LNCAP (cell line): ENCODE results near the gene NFIA.

Source experiments
- TF ChIP-seq, protein P1 (sequence below): fragments of 450-650 bp; IDR thresholded peaks from 2 replicates; pipeline ENCODE4 v1.5.1; 2017; ENCODE audit warnings: mild to moderate bottlenecking

NFIA gene

DNA sequence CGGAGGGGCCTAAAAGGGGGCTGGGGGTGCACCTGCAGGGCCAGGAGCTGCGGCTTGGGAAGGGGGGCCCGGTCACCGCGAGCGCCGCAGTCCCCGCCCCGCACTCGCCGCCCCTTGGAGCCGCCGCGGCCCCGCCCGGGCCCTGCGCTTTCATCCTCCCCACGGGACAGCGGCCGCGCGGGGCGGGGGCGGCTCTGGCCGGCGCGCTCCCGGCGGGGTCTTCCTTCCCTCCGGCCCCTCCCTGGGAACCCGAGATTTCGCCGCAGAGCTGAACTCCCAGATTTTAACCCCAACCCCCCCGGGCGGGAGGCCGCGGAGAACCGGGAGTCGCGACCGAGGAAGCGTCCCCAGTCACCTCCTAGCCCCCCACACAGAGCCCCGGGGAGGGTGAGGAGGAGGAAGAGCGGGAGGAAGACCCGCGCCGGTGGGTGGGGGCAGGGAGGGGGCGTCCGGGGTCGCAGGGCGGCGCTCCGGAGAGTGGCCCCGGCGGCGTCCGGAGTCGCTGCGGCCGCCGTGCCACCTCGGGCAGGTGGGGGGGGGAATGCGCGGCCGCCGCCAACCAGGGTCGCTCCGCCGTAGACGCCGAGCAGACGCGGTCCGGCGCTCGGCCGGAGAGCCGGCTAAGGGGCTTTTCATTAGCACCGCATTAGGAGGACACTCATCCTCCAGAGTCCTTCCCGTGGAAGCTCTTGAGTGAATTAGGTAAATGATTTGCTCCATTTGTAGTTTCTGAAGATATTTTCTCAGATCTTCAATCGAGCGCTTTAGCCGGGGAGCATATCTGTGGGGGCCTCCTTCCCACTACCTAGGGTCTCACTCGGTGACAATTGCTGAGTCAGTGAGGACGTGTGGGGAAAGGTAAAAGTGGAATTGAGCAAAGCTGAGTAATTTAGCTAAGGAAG, 31.6 kb upstream of the NFIA start:
- TF ChIP-seq, protein P1, sequence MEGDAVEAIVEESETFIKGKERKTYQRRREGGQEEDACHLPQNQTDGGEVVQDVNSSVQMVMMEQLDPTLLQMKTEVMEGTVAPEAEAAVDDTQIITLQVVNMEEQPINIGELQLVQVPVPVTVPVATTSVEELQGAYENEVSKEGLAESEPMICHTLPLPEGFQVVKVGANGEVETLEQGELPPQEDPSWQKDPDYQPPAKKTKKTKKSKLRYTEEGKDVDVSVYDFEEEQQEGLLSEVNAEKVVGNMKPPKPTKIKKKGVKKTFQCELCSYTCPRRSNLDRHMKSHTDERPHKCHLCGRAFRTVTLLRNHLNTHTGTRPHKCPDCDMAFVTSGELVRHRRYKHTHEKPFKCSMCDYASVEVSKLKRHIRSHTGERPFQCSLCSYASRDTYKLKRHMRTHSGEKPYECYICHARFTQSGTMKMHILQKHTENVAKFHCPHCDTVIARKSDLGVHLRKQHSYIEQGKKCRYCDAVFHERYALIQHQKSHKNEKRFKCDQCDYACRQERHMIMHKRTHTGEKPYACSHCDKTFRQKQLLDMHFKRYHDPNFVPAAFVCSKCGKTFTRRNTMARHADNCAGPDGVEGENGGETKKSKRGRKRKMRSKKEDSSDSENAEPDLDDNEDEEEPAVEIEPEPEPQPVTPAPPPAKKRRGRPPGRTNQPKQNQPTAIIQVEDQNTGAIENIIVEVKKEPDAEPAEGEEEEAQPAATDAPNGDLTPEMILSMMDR: no peak

DNA sequence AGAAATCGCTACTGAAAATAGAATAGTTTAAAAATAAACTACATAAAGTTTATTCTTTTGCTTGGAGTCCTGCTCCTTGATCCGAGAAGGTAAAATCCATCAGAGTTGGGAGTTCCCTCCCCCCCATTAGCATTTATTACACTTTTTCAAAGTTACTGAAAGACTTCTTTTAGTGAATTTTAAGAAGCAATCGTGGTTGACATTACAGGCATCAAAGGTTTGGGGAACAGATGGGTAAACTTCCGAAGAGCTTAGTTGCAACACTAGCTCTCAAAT, 31.0 kb upstream of the NFIA start:
- TF ChIP-seq, protein P1: no peak

DNA sequence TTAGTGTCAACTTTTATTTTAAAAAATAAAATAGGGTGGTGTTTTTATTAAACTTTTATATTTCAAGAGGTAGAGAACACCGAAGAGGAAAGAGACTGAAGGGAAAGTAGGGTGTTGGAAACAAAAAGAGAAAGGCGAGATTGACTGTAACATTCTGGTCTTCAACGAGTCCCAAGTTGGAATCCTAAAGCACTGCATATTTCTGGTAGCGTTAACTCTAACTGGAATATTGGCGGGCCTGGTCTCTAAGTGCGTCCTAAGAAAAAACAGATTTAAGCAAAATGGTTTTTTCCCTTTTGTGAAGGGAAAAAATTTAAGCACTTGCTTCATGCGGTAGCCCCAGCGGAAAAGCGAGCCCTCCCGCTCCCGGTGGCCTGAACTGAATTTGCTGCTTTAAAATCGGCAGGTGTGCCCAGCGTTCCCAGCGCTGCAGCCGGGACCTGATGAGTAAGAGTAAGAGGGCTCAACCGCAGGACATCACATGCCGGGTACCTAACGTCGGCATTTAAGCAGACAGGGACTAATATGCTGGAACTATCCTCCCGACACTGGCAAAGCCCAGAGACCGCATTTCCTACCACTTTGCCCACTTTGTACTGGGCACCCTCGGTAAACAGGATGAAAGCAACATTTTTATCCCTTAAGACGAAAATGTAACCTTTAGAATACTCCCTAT, 30.5 kb upstream of the NFIA start:
- TF ChIP-seq, protein P1: no peak

DNA sequence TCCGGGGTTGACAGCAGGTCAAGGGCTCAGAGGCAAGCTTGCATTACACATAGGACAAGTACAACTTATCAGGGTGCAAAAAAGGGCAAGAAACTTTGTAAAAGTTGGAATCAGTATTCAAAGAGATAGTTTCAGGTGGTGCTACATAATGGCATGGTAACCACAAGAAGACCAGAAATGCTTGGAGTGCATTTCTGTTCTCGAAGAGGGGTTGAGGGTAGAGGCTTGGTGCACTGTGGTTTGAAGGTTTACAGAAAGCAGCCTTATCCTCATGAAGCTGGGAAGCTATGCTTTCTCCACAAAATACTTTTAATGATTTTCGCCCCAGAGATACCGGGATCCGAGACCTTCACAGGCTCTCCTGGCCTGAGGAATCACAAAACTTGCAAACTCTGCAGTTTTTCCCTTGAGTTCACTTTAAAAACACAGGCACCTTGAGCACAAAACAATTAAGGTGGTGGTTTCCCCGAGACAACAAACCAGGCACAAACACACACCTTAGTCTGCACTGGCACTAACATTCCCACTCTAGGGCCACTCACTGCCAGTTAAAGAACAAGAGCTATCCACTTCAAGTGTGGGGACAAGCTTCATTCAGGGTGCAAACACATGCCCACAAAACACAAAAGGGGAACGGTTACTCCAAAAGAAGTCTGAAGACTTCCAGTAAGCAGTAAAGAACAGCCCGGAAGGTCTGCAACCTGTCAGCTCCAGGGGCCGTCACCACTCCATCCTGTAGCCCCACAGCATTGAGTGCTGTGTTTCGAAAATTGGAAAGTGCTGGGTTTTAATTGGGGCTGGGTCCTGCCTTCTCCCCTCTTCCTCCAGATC, 29.8 kb upstream of the NFIA start:
- TF ChIP-seq, protein P1: no peak

DNA sequence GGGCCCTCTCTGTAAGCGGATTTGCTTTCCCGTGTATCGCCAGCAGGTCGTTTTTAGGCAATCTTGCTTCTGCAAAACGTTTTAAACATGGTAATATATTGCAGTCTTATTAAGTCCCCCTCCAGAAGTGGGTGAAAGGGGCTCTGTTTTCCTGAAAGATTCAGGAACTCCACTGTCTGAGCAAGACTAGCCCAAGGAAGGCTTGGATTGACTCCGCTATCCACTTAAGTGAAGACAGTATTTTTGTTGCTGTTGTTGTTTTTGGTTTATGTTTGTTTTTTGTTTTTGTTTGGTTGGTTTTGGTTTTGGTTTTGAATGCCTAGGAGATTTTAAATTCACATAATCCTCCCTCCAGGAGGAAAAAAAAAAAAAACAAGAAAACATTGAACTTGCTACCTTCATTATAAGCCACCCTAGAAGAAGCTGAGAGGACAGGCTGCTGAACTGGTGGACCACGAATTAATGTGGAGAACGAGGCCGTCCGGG, 29.1 kb upstream of the NFIA start:
- TF ChIP-seq, protein P1: no peak

DNA sequence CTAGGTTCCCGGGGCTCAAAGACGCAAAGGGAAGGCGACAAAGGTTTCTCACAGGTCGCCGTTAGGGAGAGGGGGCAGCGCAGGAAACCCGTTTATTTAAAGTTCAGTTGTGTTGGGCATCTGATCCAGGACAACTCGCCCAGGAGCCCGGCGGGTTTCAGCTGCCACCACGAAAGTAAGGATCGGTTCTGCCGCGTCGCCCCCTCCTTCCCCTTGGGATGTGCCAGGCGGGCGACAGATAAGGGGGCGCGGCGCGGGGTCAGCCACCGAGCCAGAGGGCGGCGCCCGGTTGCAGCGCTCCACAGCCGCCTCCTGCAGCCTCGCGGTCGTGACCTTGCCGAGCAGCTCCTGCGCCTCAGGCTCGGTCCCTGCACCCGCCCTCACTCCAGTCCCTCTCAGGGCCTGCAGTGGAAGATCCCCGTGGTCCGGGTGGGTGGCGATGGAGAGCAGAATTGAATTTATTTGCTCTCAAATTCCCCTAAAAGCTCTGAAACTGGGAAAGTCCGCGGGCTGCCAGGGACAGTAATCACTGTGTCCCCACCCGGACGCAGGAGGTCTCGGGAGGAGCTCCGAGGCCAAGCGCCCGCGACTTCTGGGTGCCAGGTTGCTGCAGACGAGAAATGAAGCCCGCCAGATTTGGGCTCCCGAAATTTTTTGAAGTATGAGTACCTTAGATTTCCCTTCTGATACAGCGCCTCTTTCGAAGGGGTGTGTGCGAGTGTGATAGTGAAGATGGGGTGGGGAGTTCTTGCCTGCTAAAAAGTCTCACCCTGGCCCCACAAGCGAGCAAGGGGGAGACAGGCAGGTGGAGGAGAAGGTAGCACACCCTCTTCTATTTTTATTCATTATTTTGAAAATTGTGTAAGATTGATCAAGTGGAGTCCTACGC, 28.4 kb upstream of the NFIA start:
- TF ChIP-seq, protein P1: no peak
